Heart right ventricle (tissue), 16 donors: Measurements from ENCODE around the gene APLN. TPM values are rescaled to one million over a fixed set of nuclear protein-coding genes. Genes with fewer than 3 reads are reported as not detected.

Source experiments
- ATAC-seq, 8 donors: fragments of 200-7000 bp; cut with Tn5 transposase; one replicate each; pipeline ENCODE4 v1.9.1; 2020; ENCODE audit warnings: mild to moderate bottlenecking in 8 of 8, moderate library complexity in 8 of 8, moderate number of reproducible peaks in 1 of 8
- DNase-seq, 2 donors: peaks; one replicate each; pipeline ENCODE4 v3.0.0-alpha.2; 2020
- H3K27ac ChIP-seq, 10 donors: fragments of 200-600 bp; sonication (generic) in 2 of 10; one replicate each; pipeline versions ENCODE4 v1.5.0 to v1.8.0; 2020 to 2022; ENCODE audit warnings: mild to moderate bottlenecking in 3 of 10
- H3K27me3 ChIP-seq, 7 donors: fragments of 200-600 bp; one replicate each; pipeline ENCODE4 v1.8.0; 2021 to 2022; ENCODE audit warnings: mild to moderate bottlenecking in 2 of 7
- H3K36me3 ChIP-seq, 9 donors: fragments of 200-600 bp; sonication (generic) in 1 of 9; one replicate each; pipeline versions ENCODE4 v1.5.0 to v1.8.0; 2020 to 2022; ENCODE audit warnings: mild to moderate bottlenecking in 2 of 9
- H3K4me1 ChIP-seq, 9 donors: fragments of 200-600 bp; sonication (generic) in 1 of 9; one replicate each; pipeline versions ENCODE4 v1.5.0 to v1.8.0; 2020 to 2022; ENCODE audit warnings: mild to moderate bottlenecking in 4 of 9
- H3K4me3 ChIP-seq, 10 donors: fragments of 200-600 bp; sonication (generic) in 2 of 10; one replicate each; pipeline versions ENCODE4 v1.5.0 to v1.8.0; 2020 to 2022; ENCODE audit warnings: mild to moderate bottlenecking in 7 of 10, moderate library complexity in 2 of 10
- H3K9me3 ChIP-seq, 11 donors: fragments of 200-600 bp in 10 of 11; sonication (generic) in 2 of 11; one replicate each; pipeline versions ENCODE4 v1.5.0 to v1.8.0; 2013 to 2022; ENCODE audit warnings: mild to moderate bottlenecking in 2 of 11, control low read depth in 1 of 11, moderate library complexity in 1 of 11
- CTCF ChIP-seq, 9 donors: fragments of 200-600 bp; sonication (generic) in 2 of 9; IDR thresholded peaks; one replicate each; pipeline versions ENCODE4 v1.5.0 to v1.8.0; 2021 to 2022; ENCODE audit warnings: antibody characterized with exemption in 9 of 9, mild to moderate bottlenecking in 5 of 9, moderate library complexity in 1 of 9
- WGBS, 2 donors: extraction: QIAGEN DNeasy Blood & Tissue Kit; methylation state at CpG; one replicate each; pipeline ENCODE4 v1.1.7; 2013; ENCODE audit warnings: inconsistent platforms in 1 of 2; 5-methylcytosine and 5-hydroxymethylcytosine counted together
- intact Hi-C, 10 donors: fragments of 100-400 bp; cut with DNase I; formaldehyde crosslinking; loops; one replicate each; pipeline versions ENCODE4 v1.11.1 to v1.14.2; 2022
- polyA plus RNA-seq, 2 donors: library from polyadenylated mRNA; stranded (reverse); fragments of 200-250 nt; gene quantifications; one replicate each; pipeline ENCODE4 v1.2.3, GENCODE V29; 2013
- total RNA-seq, 10 donors: library from RNA; stranded (reverse); fragmentation: NEBNext Ultra II Directional in 3 of 10; extraction: Animal tissue kit (Norgen Biotek cat#: 25700) in 3 of 10; gene quantifications; one replicate each; pipeline versions ENCODE4 v1.2.1 to v1.2.4, GENCODE V29; 2021 to 2023
- donor health status: Arrhythmogenic right ventricular cardiomyopathy.
- donor health status: ischemic (EF 13 %, LVEDD 7.1; RV severe dilation, severe dysfunction).
- donor health status: healthy with polysubstance abuse.
- donor health status: DM: no; HTN: yes; CAD: no.
- donor health status: DM: no; HTN: no; CAD: no.
- donor health status: ischemic (EF 25% LVEDD 6.9; RV normal size, moderate dysfunction).
- donor health status: ischemic (EF 25% LVEDD 5.7; RV mildly dilated, moderate dysfunction).
- donor health status: healthy.
- donor health status: DM: yes; HTN: yes; CAD: no.
- donor health status: Ischemic cardiomyopathy.
- donor health status: ischemic (EF 35%, LVEDD 5.7; RV mildly dilated, moderate dysfunction).
- donor health status: nonischemic (EF 11% LVEDD 7.7; RV severe dilation, severe dysfunction).
- donor health status: DM: yes; HTN: yes; CAD: no.
- donor health status: PGD.
- donor health status: ischemic (EF 29% LVEDD 5.4; RV normal size, mild dysfunction).
- donor health status: nonischemic (EF 23%, LVEDD 6.1; RV moderate dilation, normal function).

Gene APLN
- total and polyA plus RNA-seq, 12 donors = 2.7 to 44.7 (median 13.3) TPM

GRCh38 chrX:129648514-129649267 is 6.1 kb downstream of the APLN start:
- 93 to 94% methylated on average over 20 of the region's 20 CpGs for WGBS, 2 donors
- H3K27ac ChIP-seq = no peak overlapping the region
- H3K4me1 ChIP-seq = peaks cover 0 to 19% (median 3%) of the 10 kb centered on the region in 9 donors
- no peaks in the 10 kb centered on the region for H3K9me3 ChIP-seq
- H3K36me3 ChIP-seq = no peaks in the 10 kb centered on the region
- DNase-seq = no peak
- ATAC-seq = no peak
- no peak for TF ChIP-seq CTCF (IDR thresholded peaks at IDR 0.05)
- peaks cover 0 to 14% (median 0%) of the 10 kb centered on the region in 7 donors for H3K27me3 ChIP-seq
- intact Hi-C loops = no loop called here
- no peak overlapping the region for H3K4me3 ChIP-seq

- peaks cover 0 to 10% (median 0%) of the 10 kb centered on the region in 9 donors for H3K4me1 ChIP-seq
- intact Hi-C loops = no loop called here
- DNase-seq (no peak), ATAC-seq (no peak)
- no peak for TF ChIP-seq CTCF (IDR thresholded peaks at IDR 0.05)
- no peak overlapping the region for H3K27ac ChIP-seq
- H3K27me3 ChIP-seq = peaks cover 0 to 4% (median 0%) of the 10 kb centered on the region in 7 donors
- H3K36me3 ChIP-seq = no peaks in the 10 kb centered on the region
- 96 to 99% methylated on average over 14 of the region's 14 CpGs for WGBS, 2 donors
- H3K4me3 ChIP-seq = no peak overlapping the region
- no peaks in the 10 kb centered on the region for H3K9me3 ChIP-seq
These were observed 7.0 kb downstream of the APLN start for GRCh38 chrX:129647418-129648410.

GRCh38 chrX:129646566-129647417 is 8.0 kb downstream of the APLN start:
- Histone ChIP-seq H3K9me3 (peaks cover 0 to under 1% (median 0%) of the 10 kb centered on the region in 11 donors), H3K4me1 (peaks cover 0 to 7% (median 0%) of the 10 kb centered on the region in 9 donors), H3K36me3 (no peaks in the 10 kb centered on the region), H3K27ac (no peak overlapping the region), H3K27me3 (no peaks in the 10 kb centered on the region), H3K4me3 (no peak overlapping the region)
- peak in 1 of 8 donors; percentile 17 for ATAC-seq
- no peak for TF ChIP-seq CTCF (IDR thresholded peaks at IDR 0.05)
- intact Hi-C loops = no loop called here
- 80 to 82% methylated on average over 11 to 13 of the region's 13 CpGs for WGBS, 2 donors
- no peak for DNase-seq
